Measurements from ENCODE around the gene TCN2.

DNA sequence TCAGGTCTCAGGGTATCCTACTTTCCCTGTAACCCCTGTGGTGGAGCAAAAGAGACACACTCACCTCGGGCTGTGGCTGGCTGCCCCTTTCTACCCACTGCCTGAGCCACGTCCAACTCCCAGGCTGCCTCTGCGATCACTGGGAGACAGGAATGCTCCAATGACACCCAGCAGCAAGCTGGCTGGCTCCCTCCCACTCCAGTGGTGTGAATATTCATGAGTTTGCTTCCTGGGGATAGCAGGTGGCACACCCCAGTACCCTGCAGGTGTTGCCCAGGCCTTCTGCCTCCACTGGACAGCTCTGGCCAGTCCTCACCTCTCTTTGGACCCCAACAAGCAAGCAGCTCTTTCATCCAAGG, 42.2 kb upstream of the TCN2 start:
- TF ChIP-seq, protein P1, sequence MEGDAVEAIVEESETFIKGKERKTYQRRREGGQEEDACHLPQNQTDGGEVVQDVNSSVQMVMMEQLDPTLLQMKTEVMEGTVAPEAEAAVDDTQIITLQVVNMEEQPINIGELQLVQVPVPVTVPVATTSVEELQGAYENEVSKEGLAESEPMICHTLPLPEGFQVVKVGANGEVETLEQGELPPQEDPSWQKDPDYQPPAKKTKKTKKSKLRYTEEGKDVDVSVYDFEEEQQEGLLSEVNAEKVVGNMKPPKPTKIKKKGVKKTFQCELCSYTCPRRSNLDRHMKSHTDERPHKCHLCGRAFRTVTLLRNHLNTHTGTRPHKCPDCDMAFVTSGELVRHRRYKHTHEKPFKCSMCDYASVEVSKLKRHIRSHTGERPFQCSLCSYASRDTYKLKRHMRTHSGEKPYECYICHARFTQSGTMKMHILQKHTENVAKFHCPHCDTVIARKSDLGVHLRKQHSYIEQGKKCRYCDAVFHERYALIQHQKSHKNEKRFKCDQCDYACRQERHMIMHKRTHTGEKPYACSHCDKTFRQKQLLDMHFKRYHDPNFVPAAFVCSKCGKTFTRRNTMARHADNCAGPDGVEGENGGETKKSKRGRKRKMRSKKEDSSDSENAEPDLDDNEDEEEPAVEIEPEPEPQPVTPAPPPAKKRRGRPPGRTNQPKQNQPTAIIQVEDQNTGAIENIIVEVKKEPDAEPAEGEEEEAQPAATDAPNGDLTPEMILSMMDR (IDR thresholded peaks at IDR 0.05; ENCODE audit: insufficient read depth, low read length, poor library complexity, severe bottlenecking) = no peak
- TF ChIP-seq EZH2phosphoT487 (conservative IDR thresholded peaks at IDR 0.05; ENCODE audit: low read length) = no peak

Data from SU-DHL-6 (cell line).